Measurements from ENCODE around the gene ITCH.

GRCh38 chr20:34324541-34324940, 38.5 kb upstream of the ITCH start:
- TF ChIP-seq POLR2A (IDR thresholded peaks at IDR 0.05; ENCODE audit: low read depth, low read length) (no peak), POLR2AphosphoS5 (IDR thresholded peaks at IDR 0.05; ENCODE audit: low read depth, low read length) (no peak), PAX5 (IDR thresholded peaks at IDR 0.05; ENCODE audit: insufficient read depth, low read length, severe bottlenecking) (no peak), TAF1 (IDR thresholded peaks at IDR 0.05; ENCODE audit: low read depth, low read length) (no peak), POU2F2 (IDR thresholded peaks at IDR 0.05; ENCODE audit: low read depth, low read length) (no peak), SPI1 (IDR thresholded peaks at IDR 0.05; ENCODE audit: low read depth, low read length) (no peak)

Measured in GM12891 (cell line).